GM12801 (cell line): ENCODE data around the gene ST8SIA5.

Experiments
- TF ChIP-seq, protein P1 (sequence below): IDR thresholded peaks from one replicate; pipeline ENCODE4 v1.5.1; 2011; ENCODE audit warnings: control low read depth; ENCODE audit not compliant: insufficient read length; ENCODE audit errors: extremely low read depth

ST8SIA5 gene

GRCh38 chr18:46706968-46707367 lies 49.9 kb downstream of the ST8SIA5 start:
- TF ChIP-seq, protein P1, sequence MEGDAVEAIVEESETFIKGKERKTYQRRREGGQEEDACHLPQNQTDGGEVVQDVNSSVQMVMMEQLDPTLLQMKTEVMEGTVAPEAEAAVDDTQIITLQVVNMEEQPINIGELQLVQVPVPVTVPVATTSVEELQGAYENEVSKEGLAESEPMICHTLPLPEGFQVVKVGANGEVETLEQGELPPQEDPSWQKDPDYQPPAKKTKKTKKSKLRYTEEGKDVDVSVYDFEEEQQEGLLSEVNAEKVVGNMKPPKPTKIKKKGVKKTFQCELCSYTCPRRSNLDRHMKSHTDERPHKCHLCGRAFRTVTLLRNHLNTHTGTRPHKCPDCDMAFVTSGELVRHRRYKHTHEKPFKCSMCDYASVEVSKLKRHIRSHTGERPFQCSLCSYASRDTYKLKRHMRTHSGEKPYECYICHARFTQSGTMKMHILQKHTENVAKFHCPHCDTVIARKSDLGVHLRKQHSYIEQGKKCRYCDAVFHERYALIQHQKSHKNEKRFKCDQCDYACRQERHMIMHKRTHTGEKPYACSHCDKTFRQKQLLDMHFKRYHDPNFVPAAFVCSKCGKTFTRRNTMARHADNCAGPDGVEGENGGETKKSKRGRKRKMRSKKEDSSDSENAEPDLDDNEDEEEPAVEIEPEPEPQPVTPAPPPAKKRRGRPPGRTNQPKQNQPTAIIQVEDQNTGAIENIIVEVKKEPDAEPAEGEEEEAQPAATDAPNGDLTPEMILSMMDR, result no peak

GRCh38 chr18:46705521-46705920 lies 51.3 kb downstream of the ST8SIA5 start:
- TF ChIP-seq, protein P1, result no peak

DNA sequence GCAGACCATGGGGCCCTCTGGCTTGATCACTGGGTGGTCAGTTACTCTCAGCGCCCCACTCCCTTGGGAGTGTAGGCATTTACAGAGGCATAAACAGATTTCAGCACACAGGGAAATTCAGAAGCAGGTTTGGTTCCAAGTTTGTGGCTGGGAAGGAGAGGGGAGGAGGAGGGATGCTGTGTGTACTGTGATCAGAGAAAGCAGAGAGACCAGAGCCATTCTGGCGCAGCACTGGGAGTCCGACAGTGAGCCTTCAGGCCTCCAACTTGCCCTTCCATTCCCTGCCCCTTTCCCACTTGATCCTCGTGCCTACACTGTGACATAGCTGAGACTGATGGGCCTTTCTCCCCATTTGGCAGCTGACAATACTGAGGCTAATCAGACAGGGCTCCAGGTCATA lies 52.0 kb downstream of the ST8SIA5 start:
- TF ChIP-seq, protein P1, result no peak

DNA sequence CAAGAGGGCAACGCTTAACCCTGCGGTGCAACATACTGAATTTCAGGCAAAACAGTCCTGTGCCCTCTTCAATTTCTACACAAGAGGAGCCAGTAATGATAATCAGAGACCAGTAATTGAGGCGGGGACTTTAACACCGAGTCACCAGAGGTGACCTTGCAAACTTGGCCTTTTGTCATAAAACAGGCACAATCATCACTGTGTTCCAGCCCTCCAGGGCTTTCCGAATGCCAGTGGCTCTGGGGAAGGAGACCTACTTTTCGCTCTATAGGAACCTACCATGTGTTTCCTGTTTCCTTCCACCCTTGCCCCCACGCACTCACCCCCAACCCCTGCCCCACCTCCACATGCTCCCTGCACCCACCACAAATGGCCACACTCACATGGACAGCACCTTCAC lies 52.7 kb downstream of the ST8SIA5 start:
- TF ChIP-seq, protein P1, result no peak

GRCh38 chr18:46702471-46702870 lies 54.4 kb downstream of the ST8SIA5 start:
- TF ChIP-seq, protein P1, result no peak

GRCh38 chr18:46700066-46700824 lies 56.6 kb downstream of the ST8SIA5 start:
- TF ChIP-seq, protein P1, result no peak

DNA sequence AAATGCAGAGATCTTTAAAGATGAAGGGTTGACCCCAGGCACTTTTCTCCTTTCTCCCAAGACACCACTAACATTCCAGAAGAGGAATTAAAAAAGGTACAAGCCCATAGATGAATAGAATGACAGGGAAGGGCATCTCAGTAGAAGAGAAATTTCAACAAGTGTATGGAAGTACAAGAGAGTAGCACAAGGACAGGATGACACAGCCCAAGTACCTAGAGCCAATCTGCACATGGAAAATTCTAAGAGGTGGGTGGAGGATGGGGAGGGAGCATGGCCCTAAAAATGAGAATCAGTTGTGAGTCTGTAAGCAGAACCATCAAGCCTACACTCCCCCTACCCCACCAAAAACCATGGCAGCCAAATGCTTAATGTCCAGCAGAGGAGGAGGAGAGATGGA lies 60.2 kb downstream of the ST8SIA5 start:
- TF ChIP-seq, protein P1, result no peak

DNA sequence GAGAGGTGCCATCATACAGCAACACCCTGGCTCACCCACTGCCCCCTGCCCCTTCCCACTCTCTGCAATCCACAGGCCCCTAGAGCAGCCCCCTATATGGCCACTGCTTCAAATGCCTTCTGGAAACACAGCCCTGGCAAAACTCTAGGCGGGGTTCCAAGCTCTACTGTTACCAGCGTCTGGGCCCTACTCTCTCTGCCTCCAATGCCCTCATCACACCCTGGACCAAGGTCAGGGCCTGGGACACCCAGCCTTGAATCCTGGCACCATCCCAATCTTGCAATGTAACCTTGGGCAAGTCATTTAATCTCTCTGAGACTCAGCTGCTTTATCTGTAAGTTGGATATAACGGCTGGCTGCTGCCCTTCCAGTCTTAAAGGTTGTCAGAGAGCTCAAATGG lies 60.6 kb downstream of the ST8SIA5 start:
- TF ChIP-seq, protein P1, result no peak
